ENCODE results near the gene NELL2. TPM values are rescaled to one million over a fixed set of nuclear protein-coding genes. Genes with fewer than 3 reads are reported as not detected.

The NELL2 gene
- polyA plus RNA-seq, 2 of the 4 experiments (the other 2 are of a cell fraction): 0.16 TPM; not detected in 1

DNA sequence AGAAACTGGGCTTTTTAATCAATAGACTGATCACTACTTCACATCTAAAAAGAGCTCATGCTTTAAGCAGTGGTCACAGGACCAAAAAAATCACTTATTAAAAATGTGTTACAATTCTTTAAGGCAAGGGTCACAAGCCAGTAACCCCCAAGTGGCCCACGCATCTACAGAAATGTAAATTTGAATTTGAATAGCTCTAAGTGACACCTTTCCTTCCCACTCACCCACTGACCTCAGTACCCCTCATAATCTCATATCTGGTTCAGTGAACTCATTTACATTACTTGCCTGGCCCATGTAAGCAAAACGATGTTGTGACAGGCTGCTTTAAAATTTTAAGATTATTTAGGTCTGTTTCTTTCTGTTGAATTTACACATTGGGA is 27.4 kb downstream of the NELL2 start:
- Histone ChIP-seq H3K9me3 (no peaks in the 10 kb centered on the region), H3K4me2 (no peak overlapping the region), H3K27ac (no peak overlapping the region), H3K4me3 (no peak overlapping the region), H3K4me1 (no peaks in the 10 kb centered on the region)
- 4% methylated on average over 2 of the region's 2 CpGs for WGBS (ENCODE audit: missing lambda C conversion rate)
- no peak for FAIRE-seq
- DNase-seq (ENCODE audit: low read depth in 1 of 2, low spot score in 1 of 2): no peak
- POLR2A ChIA-PET: no interaction called here
- CTCF ChIA-PET: no interaction called here
- TF ChIP-seq HDAC2 (IDR thresholded peaks at IDR 0.05) (no peak), TFCP2L1 (CRISPR knock-in tag; IDR thresholded peaks at IDR 0.05) (no peak)
- no peak for ATAC-seq

DNA sequence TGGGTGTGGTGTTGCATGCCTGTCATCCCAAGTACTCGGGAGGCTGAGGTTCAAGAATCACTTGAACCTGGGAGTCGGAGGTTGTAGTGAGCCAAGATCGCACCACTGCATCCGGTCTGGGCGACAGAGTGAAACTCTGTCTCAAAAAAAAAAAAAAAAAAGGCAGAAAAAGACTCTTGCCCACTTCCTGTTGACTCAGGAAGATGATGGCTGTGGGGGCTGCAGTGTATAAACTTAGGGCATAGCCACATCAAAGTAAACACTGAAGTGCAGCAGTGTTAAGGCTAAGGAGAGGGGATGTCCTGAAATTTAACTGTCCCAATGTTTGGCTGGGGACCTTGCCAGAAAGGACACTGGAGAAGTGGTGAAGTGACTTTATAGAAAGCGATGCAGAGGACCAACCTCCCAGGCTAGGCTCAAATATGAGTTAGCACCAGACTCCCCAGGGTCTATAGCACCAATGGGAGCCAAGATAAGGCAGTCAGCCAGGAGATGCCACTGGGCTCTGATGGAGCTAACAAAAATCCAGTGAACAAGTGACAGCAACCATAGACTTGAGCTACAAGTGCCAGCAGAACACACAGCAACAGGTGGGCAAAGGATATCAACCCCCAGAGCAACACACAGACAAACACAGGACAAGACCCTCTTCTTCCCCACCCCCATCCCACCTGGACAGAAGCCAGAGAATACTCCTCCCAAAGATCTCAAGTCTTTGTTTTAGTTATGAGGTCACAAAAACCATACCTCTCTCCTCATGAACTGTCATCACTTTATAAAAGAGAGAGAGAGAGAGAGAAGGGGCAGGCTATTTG is 28.0 kb downstream of the NELL2 start:
- FAIRE-seq (no peak), DNase-seq (ENCODE audit: low read depth in 1 of 2, low spot score in 1 of 2) (no peak), ATAC-seq (no peak)
- Histone ChIP-seq H3K4me1 (no peaks in the 10 kb centered on the region), H3K4me2 (no peak overlapping the region), H3K9me3 (no peaks in the 10 kb centered on the region), H3K4me3 (no peak overlapping the region), H3K27ac (no peak overlapping the region)
- ChIA-PET CTCF (interaction anchor here (0.7 kb wide), 1 partner anchor 142 kb away, joined by 3 read pairs; no protein-coding TSS in a partner anchor), POLR2A (no interaction called here)
- 31% methylated on average over 6 of the region's 6 CpGs for WGBS (ENCODE audit: missing lambda C conversion rate)
- no peak for TF ChIP-seq ZC3H11A (IDR thresholded peaks at IDR 0.05)
- no peak for TF ChIP-seq CEBPB (IDR thresholded peaks at IDR 0.05)
- TF ChIP-seq POLR2A (IDR thresholded peaks at IDR 0.05; ENCODE audit: low read length): no peak
- TF ChIP-seq, protein P1, sequence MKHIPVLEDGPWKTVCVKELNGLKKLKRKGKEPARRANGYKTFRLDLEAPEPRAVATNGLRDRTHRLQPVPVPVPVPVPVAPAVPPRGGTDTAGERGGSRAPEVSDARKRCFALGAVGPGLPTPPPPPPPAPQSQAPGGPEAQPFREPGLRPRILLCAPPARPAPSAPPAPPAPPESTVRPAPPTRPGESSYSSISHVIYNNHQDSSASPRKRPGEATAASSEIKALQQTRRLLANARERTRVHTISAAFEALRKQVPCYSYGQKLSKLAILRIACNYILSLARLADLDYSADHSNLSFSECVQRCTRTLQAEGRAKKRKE (CRISPR knock-in tag; IDR thresholded peaks at IDR 0.05; ENCODE audit: low read depth): no peak
- TF ChIP-seq, protein P2, sequence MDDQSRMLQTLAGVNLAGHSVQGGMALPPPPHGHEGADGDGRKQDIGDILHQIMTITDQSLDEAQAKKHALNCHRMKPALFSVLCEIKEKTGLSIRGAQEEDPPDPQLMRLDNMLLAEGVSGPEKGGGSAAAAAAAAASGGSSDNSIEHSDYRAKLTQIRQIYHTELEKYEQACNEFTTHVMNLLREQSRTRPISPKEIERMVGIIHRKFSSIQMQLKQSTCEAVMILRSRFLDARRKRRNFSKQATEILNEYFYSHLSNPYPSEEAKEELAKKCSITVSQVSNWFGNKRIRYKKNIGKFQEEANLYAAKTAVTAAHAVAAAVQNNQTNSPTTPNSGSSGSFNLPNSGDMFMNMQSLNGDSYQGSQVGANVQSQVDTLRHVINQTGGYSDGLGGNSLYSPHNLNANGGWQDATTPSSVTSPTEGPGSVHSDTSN (IDR thresholded peaks at IDR 0.05): no peak
- TF ChIP-seq ESRRA (IDR thresholded peaks at IDR 0.05; ENCODE audit: borderline replicate concordance, low read length): no peak
- no peak for TF ChIP-seq GATA3 (IDR thresholded peaks at IDR 0.05; ENCODE audit: borderline replicate concordance)
- TF ChIP-seq, protein P3, sequence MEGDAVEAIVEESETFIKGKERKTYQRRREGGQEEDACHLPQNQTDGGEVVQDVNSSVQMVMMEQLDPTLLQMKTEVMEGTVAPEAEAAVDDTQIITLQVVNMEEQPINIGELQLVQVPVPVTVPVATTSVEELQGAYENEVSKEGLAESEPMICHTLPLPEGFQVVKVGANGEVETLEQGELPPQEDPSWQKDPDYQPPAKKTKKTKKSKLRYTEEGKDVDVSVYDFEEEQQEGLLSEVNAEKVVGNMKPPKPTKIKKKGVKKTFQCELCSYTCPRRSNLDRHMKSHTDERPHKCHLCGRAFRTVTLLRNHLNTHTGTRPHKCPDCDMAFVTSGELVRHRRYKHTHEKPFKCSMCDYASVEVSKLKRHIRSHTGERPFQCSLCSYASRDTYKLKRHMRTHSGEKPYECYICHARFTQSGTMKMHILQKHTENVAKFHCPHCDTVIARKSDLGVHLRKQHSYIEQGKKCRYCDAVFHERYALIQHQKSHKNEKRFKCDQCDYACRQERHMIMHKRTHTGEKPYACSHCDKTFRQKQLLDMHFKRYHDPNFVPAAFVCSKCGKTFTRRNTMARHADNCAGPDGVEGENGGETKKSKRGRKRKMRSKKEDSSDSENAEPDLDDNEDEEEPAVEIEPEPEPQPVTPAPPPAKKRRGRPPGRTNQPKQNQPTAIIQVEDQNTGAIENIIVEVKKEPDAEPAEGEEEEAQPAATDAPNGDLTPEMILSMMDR (IDR thresholded peaks at IDR 0.05): no peak

DNA sequence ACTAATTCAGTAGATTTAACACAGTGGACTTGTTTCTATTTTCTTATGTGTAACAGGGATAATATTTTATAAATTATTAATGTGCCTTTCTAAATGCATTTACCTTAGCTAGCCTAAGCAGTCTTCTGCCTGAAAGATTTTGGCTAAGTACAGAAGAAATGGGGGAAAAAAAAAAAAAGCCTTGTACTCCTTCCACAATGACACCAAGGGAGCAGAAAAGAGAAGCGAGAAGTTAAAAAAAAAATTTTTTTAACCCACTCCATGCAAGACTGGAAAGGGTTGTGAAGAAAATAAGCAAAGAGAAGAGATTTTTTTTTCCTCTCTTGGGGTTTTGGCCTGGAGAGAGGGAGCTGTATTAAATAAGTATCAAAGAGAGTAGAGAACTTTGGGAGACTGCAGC is 28.7 kb downstream of the NELL2 start:
- Histone ChIP-seq H3K9me3 (no peaks in the 10 kb centered on the region), H3K4me2 (no peak overlapping the region), H3K4me3 (no peak overlapping the region), H3K27ac (no peak overlapping the region), H3K4me1 (no peaks in the 10 kb centered on the region)
- ATAC-seq (no peak), FAIRE-seq (no peak), DNase-seq (ENCODE audit: low read depth in 1 of 2, low spot score in 1 of 2) (no peak)
- TF ChIP-seq EHMT2 (IDR thresholded peaks at IDR 0.05; ENCODE audit: low read depth) (no peak), HDAC2 (IDR thresholded peaks at IDR 0.05) (no peak), FOXS1 (CRISPR knock-in tag; IDR thresholded peaks at IDR 0.05) (no peak), MAZ (IDR thresholded peaks at IDR 0.05; ENCODE audit: borderline replicate concordance, low read depth, low read length) (no peak), HOXB13 (CRISPR knock-in tag; IDR thresholded peaks at IDR 0.05; ENCODE audit: low read depth) (no peak), ZFP36 (IDR thresholded peaks at IDR 0.05; ENCODE audit: borderline replicate concordance, partially characterized antibody) (no peak), TP53 (CRISPR knock-in tag; IDR thresholded peaks at IDR 0.05) (no peak)
- TF ChIP-seq, protein P4, sequence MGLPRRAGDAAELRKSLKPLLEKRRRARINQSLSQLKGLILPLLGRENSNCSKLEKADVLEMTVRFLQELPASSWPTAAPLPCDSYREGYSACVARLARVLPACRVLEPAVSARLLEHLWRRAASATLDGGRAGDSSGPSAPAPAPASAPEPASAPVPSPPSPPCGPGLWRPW (IDR thresholded peaks at IDR 0.05): no peak
- ChIA-PET POLR2A (no interaction called here), CTCF (interaction anchor here (0.7 to 1.2 kb wide), 2 partner anchors 102 to 142 kb away, joined by 3 read pairs; no protein-coding TSS in a partner anchor)
- 31% methylated on average over 1 of the region's 1 CpG for whole genome bisulfite sequencing (ENCODE audit: missing lambda C conversion rate)

Data from A549 (cell line).